HG03159 (cell line): ENCODE measurements around the gene NRF1.

ENCODE experiments used
- ATAC-seq: cut with Tn5 transposase; IDR thresholded peaks from one replicate; pipeline ENCODE4 v1.9.1; 2021; ENCODE audit warnings: mild to moderate bottlenecking, moderate library complexity; ENCODE audit not compliant: unreplicated experiment

Gene NRF1

GRCh38 chr7:129769400-129769774, 157.9 kb downstream of the NRF1 start:
- ATAC-seq: no peak

- no peak for ATAC-seq
Measured at GRCh38 chr7:129769866-129770808, 158.6 kb downstream of the NRF1 start.

DNA sequence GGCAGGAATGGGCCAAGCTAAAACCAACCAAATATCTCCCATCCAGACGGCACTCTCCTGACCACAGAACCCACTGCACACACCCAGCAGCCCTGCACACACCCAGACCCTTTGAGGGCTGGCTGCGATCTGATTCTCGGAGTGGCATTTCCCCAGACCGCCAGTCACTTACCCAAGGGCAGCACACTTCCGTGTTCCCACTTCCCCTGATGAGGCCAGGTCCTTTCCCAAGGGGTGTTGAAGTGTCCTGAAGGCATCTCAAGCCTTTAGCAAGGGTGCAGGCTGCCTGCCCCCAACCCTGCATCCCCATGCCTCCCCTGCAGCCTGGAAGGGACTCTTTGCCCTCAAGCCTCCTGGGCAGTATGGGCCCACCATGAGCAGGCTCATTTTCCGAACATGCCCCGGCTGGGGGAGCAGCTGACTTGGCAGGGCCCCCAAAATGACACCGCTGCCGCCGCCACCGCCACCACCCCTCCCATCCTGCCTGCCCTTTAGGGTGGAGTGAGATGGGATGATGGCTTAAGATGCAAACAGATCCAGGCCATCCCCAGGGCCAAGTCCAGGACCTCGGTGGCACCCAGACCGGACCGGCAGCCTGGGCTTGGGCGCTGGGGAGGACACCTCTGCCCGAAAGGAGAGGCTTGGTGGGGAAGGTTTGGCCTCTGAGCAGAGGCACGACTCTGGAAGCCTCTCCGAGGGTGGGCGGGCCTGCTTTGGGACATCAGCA, 159.8 kb downstream of the NRF1 start:
- ATAC-seq: no peak

DNA sequence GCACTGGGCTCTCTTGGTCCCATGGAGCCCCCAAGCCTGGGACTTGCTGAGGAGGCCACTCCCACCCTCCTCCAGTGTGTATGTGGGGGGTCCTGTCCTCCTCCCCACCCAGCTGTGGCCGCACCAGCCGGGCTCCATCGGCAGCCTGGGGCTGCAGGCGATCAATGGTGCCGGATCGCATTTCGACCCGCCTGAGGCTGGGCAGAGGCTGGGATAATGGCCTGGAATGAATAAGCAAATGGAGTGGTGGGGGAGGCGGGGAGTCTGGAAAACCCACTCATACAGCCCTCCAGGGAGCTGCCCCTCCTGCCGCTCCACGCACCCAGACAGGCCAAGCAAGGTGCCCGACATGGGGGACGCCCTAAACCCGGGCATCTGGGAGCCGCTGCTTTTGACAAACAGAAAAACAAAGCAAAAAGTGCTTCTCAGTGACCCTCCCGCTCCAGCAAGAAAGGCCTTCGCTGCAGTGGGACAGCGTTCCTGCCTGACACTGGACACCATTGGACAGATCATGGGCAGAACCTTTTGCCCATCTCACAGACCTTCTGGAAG, 160.5 kb downstream of the NRF1 start:
- ATAC-seq: no peak

GRCh38 chr7:129772646-129773280, 161.2 kb downstream of the NRF1 start:
- no peak for ATAC-seq

DNA sequence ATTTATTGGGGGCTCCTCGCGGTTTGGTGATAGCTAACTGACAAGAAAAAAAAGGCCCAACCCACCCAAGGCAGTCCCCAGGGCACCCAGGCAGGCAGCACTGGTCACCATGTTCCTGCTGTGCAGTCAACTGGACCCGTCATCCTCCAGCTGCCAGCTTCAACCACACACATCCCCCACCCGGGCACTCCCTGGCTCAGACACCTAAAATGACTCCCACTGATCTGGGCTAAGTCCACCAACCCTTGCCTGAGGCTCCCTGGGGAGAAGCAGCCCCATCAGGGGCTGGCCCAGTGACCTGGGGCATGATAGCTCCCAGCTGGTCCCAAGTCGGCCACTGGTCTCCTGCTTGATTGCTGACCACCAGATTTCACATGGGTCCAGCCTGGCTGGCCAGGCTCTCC, 161.8 kb downstream of the NRF1 start:
- no peak for ATAC-seq

DNA sequence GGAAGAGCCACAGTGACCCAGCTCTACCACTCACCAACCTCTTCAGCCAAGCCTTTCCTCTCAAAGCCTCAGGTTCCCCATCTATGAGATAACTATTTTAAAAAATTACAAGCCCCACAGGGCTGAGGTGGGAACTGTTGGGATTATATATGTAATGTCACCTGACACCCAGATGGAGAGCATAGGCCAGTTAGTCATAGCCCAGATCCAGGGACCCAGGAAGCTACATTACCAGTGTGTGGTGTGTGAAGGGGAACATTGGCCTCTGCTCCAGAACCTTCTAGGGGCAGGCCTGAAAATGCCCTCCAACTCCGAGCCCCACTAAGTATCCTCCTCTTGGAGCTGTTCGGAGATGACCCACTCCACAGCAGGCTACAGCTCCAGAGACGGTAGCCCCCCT, 162.4 kb downstream of the NRF1 start:
- no peak for ATAC-seq

DNA sequence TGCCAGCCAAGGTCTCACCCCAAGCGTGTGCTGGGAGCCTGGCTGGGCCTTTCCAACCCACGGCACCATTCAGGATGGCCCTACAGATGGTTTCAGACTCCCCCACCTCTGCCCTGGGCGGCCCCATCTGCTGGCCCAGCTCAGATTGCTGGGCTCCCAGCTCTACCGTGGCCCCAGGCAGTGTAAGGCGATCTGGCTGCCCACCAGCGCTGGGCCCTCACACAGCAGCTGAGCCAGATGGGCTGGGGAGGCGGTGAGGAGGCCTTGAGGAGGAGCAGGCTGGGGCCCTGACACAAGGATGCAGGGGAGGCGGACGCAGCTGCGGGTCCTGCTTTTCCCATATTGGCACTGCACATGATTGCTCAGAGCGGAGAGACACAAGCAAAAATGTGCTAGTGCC, 162.8 kb downstream of the NRF1 start:
- no peak for ATAC-seq

GRCh38 chr7:129774871-129775694, 163.6 kb downstream of the NRF1 start:
- ATAC-seq: no peak

GRCh38 chr7:129775695-129776361, 164.3 kb downstream of the NRF1 start:
- no peak for ATAC-seq

DNA sequence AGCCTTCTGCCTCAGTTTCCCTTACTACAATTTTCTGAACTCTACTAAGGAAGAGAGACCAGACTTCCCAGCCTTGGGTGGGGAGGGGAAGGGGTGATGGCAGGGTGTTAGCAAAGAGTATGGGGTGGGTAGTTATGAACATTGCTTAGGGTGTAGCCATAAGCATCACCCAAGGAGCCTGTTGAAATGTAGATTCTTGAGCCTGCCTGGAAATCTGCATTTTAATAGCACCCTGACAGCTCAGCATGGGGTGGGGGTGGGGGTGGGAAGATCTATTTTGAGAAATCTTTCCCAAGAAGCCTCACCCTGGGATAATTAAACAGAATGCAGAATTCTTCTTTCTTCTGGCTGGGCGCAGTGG, 164.8 kb downstream of the NRF1 start:
- ATAC-seq: no peak

GRCh38 chr7:129777195-129777844, 165.8 kb downstream of the NRF1 start:
- no peak for ATAC-seq

GRCh38 chr7:129777993-129778769, 166.7 kb downstream of the NRF1 start:
- ATAC-seq: no peak

DNA sequence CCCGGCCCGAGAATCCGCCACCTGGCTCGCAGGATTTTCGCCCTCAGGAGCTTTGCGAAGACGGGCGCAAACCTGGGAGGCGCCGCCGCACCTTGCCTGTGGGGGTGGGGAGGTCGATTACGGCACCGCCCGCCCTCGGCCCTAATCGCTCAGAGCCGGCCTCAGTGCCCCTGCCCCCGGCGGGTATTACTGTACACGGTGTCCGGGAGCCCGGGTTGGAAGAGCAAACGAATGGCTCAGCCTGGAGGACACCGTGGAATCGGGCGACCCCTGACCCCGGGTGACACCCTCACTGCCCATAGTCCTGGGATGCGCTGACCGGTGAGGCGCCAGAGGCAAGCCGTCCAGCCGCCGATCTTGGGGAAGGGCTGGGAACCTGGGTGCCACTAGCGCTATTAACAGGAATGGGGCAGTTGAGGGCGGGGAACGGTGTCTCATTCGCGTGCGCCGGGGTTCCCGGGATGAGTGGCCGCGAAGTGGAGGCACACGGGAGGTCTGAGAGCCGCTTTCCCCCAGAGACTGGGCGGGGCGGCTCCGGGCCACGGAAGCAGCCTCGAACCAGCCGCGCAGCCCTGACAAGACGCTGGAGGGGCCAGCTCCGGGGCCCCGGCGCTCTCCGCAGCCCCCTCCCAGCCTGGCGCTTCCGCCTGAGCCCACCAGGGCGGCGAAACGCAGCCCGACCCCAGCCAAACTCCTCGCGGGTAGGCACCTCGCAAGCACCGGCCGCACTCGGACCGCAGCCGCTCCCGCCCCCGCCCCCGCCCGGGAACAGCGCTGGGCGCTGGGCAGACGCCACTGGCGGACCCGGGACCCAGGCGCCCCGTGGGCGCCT, 167.5 kb downstream of the NRF1 start:
- no peak for ATAC-seq

DNA sequence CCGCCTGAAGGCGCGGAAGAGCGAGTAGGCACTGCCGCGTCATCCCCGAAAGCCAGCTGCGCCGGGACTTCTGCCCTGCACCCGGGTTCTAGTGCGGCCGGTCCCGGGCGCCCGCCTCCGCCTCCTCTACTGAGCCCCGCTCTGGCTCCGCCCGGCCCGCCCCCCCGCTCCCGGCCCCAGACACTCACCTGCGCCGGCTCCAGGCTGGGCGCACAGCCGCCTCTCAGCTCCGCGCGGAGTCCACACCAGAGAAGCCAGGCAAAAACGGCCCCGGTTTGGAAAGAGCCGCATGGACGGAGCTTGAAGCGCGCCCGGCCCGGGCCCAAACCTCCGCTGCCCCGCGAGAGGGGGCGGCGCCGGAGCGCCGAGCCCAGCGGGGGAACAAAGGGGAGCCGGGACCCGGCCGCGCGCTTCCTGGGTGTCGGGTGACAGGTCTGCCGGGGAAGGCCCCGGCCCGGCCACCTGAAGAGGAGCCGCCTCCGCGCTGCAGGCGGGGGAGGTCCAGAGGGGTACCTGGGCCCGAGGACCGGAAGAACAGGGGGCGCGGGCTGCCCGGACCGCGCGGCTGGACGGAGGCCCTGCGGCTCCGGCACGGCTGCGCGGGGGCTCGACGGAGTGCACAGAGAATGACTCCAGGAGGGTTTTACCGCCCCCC, 168.2 kb downstream of the NRF1 start:
- no peak for ATAC-seq

GRCh38 chr7:129780257-129780973, 168.9 kb downstream of the NRF1 start:
- no peak for ATAC-seq
